H9 (cell line): ENCODE results near the gene FMN1. TPM values are rescaled to one million over a fixed set of nuclear protein-coding genes. Genes with fewer than 3 reads are reported as not detected.

ENCODE experiments used
- DNase-seq: peaks from one replicate; pipeline ENCODE4 v3.0.0-alpha.2; 2017
- H2AFZ ChIP-seq: one replicate; pipeline ENCODE4 v1.6.1; 2013; ENCODE audit warnings: mild to moderate bottlenecking, low read length, control low read depth, moderate library complexity
- H2AK5ac ChIP-seq: 2 replicates; pipeline ENCODE4 v1.6.1; 2013; ENCODE audit warnings: low read length, control low read depth, mixed read lengths; ENCODE audit not compliant: insufficient read length
- H2BK120ac ChIP-seq: one replicate; pipeline ENCODE4 v1.6.1; 2013; ENCODE audit warnings: low read depth, mild to moderate bottlenecking, low read length, control low read depth, inconsistent platforms; ENCODE audit not compliant: poor library complexity, severe bottlenecking
- H2BK12ac ChIP-seq: 2 replicates; pipeline ENCODE4 v1.6.1; 2013; ENCODE audit warnings: low read length, control low read depth, mixed read lengths, low read depth; ENCODE audit not compliant: insufficient read length
- H2BK15ac ChIP-seq: 2 replicates; pipeline ENCODE4 v1.6.1; 2013; ENCODE audit warnings: low read depth, low read length, control low read depth
- H2BK20ac ChIP-seq: one replicate; pipeline ENCODE4 v1.6.1; 2013; ENCODE audit warnings: low read depth, mild to moderate bottlenecking, low read length, control low read depth, inconsistent platforms; ENCODE audit not compliant: poor library complexity, severe bottlenecking
- H2BK5ac ChIP-seq: 2 replicates; pipeline ENCODE4 v1.6.1; 2013; ENCODE audit warnings: low read length, control low read depth, mixed read lengths; ENCODE audit not compliant: insufficient read length
- H3K14ac ChIP-seq: 2 replicates; pipeline ENCODE4 v1.6.1; 2013; ENCODE audit warnings: low read length, control low read depth; ENCODE audit not compliant: insufficient read depth
- H3K18ac ChIP-seq: 2 replicates; pipeline ENCODE4 v1.6.1; 2013; ENCODE audit warnings: low read depth, mild to moderate bottlenecking, mixed read lengths, low read length, control low read depth; ENCODE audit not compliant: insufficient read length
- H3K23ac ChIP-seq: 2 replicates; pipeline ENCODE4 v1.6.1; 2013; ENCODE audit warnings: low read length, control low read depth, mixed read lengths, low read depth; ENCODE audit not compliant: insufficient read length
- H3K23me2 ChIP-seq: 2 replicates; pipeline ENCODE4 v1.6.1; 2013; ENCODE audit warnings: low read depth, mild to moderate bottlenecking, mixed read lengths, low read length, control low read depth; ENCODE audit not compliant: insufficient read length, poor library complexity, severe bottlenecking
- H3K27ac ChIP-seq: 2 replicates; pipeline ENCODE4 v1.5.1; 2013; ENCODE audit warnings: low read length, control low read depth, mixed read lengths, low read depth; ENCODE audit not compliant: insufficient read length
- H3K27me3 ChIP-seq: 2 replicates; pipeline ENCODE4 v1.6.1; 2013; ENCODE audit warnings: low read length, control low read depth, inconsistent platforms; ENCODE audit not compliant: insufficient read depth
- H3K4ac ChIP-seq: 2 replicates; pipeline ENCODE4 v1.6.1; 2013; ENCODE audit warnings: low read depth, mild to moderate bottlenecking, control low read depth, inconsistent platforms, low read length, moderate library complexity
- H3K4me1 ChIP-seq: 2 replicates; pipeline ENCODE4 v1.6.1; 2013; ENCODE audit warnings: low read length, control low read depth, inconsistent platforms; ENCODE audit not compliant: insufficient read depth
- H3K4me2 ChIP-seq: 2 replicates; pipeline ENCODE4 v1.6.1; 2013; ENCODE audit warnings: low read length, control low read depth, mixed read lengths; ENCODE audit not compliant: insufficient read length, insufficient read depth
- H3K56ac ChIP-seq: 2 replicates; pipeline ENCODE4 v1.6.1; 2013; ENCODE audit warnings: low read depth, mild to moderate bottlenecking, mixed read lengths, low read length, control low read depth; ENCODE audit not compliant: insufficient read length
- H3K79me1 ChIP-seq: 2 replicates; pipeline ENCODE4 v1.6.1; 2013; ENCODE audit warnings: low read depth, mild to moderate bottlenecking, moderate library complexity, low read length, control low read depth, inconsistent platforms; ENCODE audit not compliant: insufficient read depth, poor library complexity, severe bottlenecking
- H3K79me2 ChIP-seq: 2 replicates; pipeline ENCODE4 v1.6.1; 2013; ENCODE audit warnings: low read length, control low read depth, inconsistent platforms; ENCODE audit not compliant: insufficient read depth
- H3K9ac ChIP-seq: 2 replicates; pipeline ENCODE4 v1.6.1; 2013; ENCODE audit warnings: low read length, control low read depth, mixed read lengths; ENCODE audit not compliant: insufficient read length; ENCODE audit errors: extremely low read depth
- H3K9me3 ChIP-seq: one replicate; pipeline ENCODE4 v1.6.1; 2013; ENCODE audit warnings: low read depth, low read length, inconsistent platforms; ENCODE audit not compliant: control insufficient read depth
- H3T11ph ChIP-seq: one replicate; pipeline ENCODE4 v1.6.1; 2013; ENCODE audit warnings: mild to moderate bottlenecking, low read length, control low read depth, inconsistent platforms
- H4K20me1 ChIP-seq: one replicate; pipeline ENCODE4 v1.6.1; 2013; ENCODE audit not compliant: control insufficient read depth, insufficient read length, insufficient read depth
- H4K5ac ChIP-seq: 2 replicates; pipeline ENCODE4 v1.6.1; 2013; ENCODE audit warnings: low read depth, mild to moderate bottlenecking, mixed read lengths, low read length, control low read depth; ENCODE audit not compliant: insufficient read length
- H4K8ac ChIP-seq: replicated peaks from 2 replicates; pipeline ENCODE4 v1.6.1; 2013; ENCODE audit warnings: low read length, control low read depth, mixed read lengths, low read depth; ENCODE audit not compliant: insufficient read length
- H4K91ac ChIP-seq: 2 replicates; pipeline ENCODE4 v1.6.1; 2013; ENCODE audit warnings: low read depth, mild to moderate bottlenecking, moderate library complexity, mixed read lengths, low read length, control low read depth; ENCODE audit not compliant: insufficient read length
- H3K27ac Mint-ChIP-seq, 3 experiments: 2 replicates in 2 of 3; 3 replicates in 1 of 3; pipeline ENCODE4 v1.8.0; 2020 to 2021; ENCODE audit warnings: mixed read lengths in 3 of 3, mild to moderate bottlenecking in 1 of 3, moderate library complexity in 1 of 3
- H3K27me3 Mint-ChIP-seq: 2 replicates; pipeline ENCODE4 v1.8.0; 2021; ENCODE audit warnings: low read depth, mild to moderate bottlenecking, moderate library complexity, mixed read lengths
- H3K36me3 Mint-ChIP-seq, 3 experiments: 2 replicates in 2 of 3; 3 replicates in 1 of 3; pipeline ENCODE4 v1.8.0; 2020 to 2021; ENCODE audit warnings: low read depth in 3 of 3, mixed read lengths in 3 of 3; ENCODE audit not compliant: insufficient read depth in 1 of 3
- H3K4me1 Mint-ChIP-seq, 2 experiments: 2 replicates each; pipeline ENCODE4 v1.8.0; 2020; ENCODE audit warnings: mixed read lengths in 2 of 2
- H3K4me3 Mint-ChIP-seq, 2 experiments: 2 replicates in 1 of 2; 3 replicates in 1 of 2; pipeline ENCODE4 v1.8.0; 2020 to 2021; ENCODE audit warnings: mild to moderate bottlenecking in 2 of 2, mixed read lengths in 2 of 2, moderate library complexity in 1 of 2
- H3K9me3 Mint-ChIP-seq, 2 experiments: 2 replicates in 1 of 2; 3 replicates in 1 of 2; pipeline ENCODE4 v1.8.0; 2020; ENCODE audit warnings: mild to moderate bottlenecking in 2 of 2, mixed read lengths in 2 of 2, moderate library complexity in 1 of 2
- WGBS: extraction: QIAGEN DNeasy Blood & Tissue Kit; methylation state at CpG from one replicate; pipeline ENCODE4 v1.1.7; 2013; ENCODE audit warnings: missing lambda C conversion rate, low lambda C conversion rate, mixed read lengths; ENCODE audit not compliant: insufficient read length; ENCODE audit errors: extremely low coverage; 5-methylcytosine and 5-hydroxymethylcytosine counted together
- total RNA-seq: library from RNA; stranded (reverse); gene quantifications from 2 replicates; pipeline ENCODE4 v1.2.1, GENCODE V29; 2021
- TF ChIP-seq, protein P1 (sequence below): fragments of 200-600 bp; sonication (generic); conservative IDR thresholded peaks from 3 replicates; pipeline ENCODE4 v1.8.0; 2021; ENCODE audit warnings: antibody characterized with exemption, mild to moderate bottlenecking

FMN1 gene
- total RNA-seq, 1 experiment from 2014 or later, result 1.9 TPM

GRCh38 chr15:32859996-32860395, 334.5 kb downstream of the FMN1 start:
- H3K9me3 Mint-ChIP-seq, result no peaks in the 10 kb centered on the region; a peak in 1 of 5 replicates
- H3K18ac ChIP-seq, result no peak overlapping the region
- H2BK5ac ChIP-seq, result no peak overlapping the region
- H3K79me2 ChIP-seq, result no peaks in the 10 kb centered on the region
- H3K56ac ChIP-seq, result no peak overlapping the region
- no peak overlapping the region for H2BK12ac ChIP-seq
- H3K9ac ChIP-seq, result no peak overlapping the region
- no peak overlapping the region for H2BK120ac ChIP-seq
- H3K4me3 Mint-ChIP-seq, result no peak overlapping the region
- no peak overlapping the region for H3K23ac ChIP-seq
- peaks cover 18 to 19% of the 10 kb centered on the region in 2 experiments for H3K4me1 Mint-ChIP-seq
- H4K8ac ChIP-seq, result no peak overlapping the region
- no peak overlapping the region for H3K4ac ChIP-seq
- H4K91ac ChIP-seq, result no peak overlapping the region
- no peaks in the 10 kb centered on the region for H3K27me3 ChIP-seq
- H3K23me2 ChIP-seq, result no peaks in the 10 kb centered on the region
- no peak overlapping the region for H3K27ac Mint-ChIP-seq
- H4K20me1 ChIP-seq, result no peaks in the 10 kb centered on the region
- H3K9me3 ChIP-seq, result no peaks in the 10 kb centered on the region
- no peak for DNase-seq
- no peaks in the 10 kb centered on the region for H3K79me1 ChIP-seq
- H2BK15ac ChIP-seq, result no peak overlapping the region
- no peak overlapping the region for H2AK5ac ChIP-seq
- H2AFZ ChIP-seq, result no peak overlapping the region
- no peak overlapping the region for H4K5ac ChIP-seq
- no peak overlapping the region for H2BK20ac ChIP-seq
- WGBS, result no CpG with 5 or more reads among the region's 2 CpGs
- no peak overlapping the region for H3K4me2 ChIP-seq
- no peak overlapping the region for H3K14ac ChIP-seq
- TF ChIP-seq, protein P1, sequence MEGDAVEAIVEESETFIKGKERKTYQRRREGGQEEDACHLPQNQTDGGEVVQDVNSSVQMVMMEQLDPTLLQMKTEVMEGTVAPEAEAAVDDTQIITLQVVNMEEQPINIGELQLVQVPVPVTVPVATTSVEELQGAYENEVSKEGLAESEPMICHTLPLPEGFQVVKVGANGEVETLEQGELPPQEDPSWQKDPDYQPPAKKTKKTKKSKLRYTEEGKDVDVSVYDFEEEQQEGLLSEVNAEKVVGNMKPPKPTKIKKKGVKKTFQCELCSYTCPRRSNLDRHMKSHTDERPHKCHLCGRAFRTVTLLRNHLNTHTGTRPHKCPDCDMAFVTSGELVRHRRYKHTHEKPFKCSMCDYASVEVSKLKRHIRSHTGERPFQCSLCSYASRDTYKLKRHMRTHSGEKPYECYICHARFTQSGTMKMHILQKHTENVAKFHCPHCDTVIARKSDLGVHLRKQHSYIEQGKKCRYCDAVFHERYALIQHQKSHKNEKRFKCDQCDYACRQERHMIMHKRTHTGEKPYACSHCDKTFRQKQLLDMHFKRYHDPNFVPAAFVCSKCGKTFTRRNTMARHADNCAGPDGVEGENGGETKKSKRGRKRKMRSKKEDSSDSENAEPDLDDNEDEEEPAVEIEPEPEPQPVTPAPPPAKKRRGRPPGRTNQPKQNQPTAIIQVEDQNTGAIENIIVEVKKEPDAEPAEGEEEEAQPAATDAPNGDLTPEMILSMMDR, result no peak
- no peaks in the 10 kb centered on the region; the same call in 1 of the 2 replicates for H3K4me1 ChIP-seq
- H3K36me3 Mint-ChIP-seq, result no peaks in the 10 kb centered on the region
- H3K27ac ChIP-seq, result no peak overlapping the region
- H3K27me3 Mint-ChIP-seq, result no peaks in the 10 kb centered on the region
- H3T11ph ChIP-seq, result no peak overlapping the region
